H1 (cell line): ENCODE data around the gene CEBPB. TPM values are rescaled to one million over a fixed set of nuclear protein-coding genes. Genes with fewer than 3 reads are reported as not detected.

Experiments
- CTCF ChIA-PET: fragments of 300-600 bp; sonication (Branson Sonifier 250); formaldehyde crosslinking; loops from one replicate; lab custom pipeline; 2021; ENCODE audit not compliant: partially characterized antibody; lab: Charles Lee
- POLR2A ChIA-PET: fragments of 300-600 bp; sonication (Branson Sonifier 250); formaldehyde crosslinking; loops from one replicate; lab custom pipeline; 2021; ENCODE audit warnings: inconsistent platforms; ENCODE audit not compliant: partially characterized antibody; lab: Charles Lee
- DNase-seq, 2 experiments: peaks; one replicate each; pipeline versions ENCODE4 v3.0.0 to v3.0.0-alpha.2; 2010 to 2022; ENCODE audit warnings: low spot score in 2 of 2, low read depth in 1 of 2, mixed read lengths in 1 of 2
- FAIRE-seq: peaks from 2 replicates; lab custom pipeline; 2011; peaks lifted over from hg19 to GRCh38; lab: Jason Lieb, UNC
- H2AFZ ChIP-seq: 2 replicates; pipeline ENCODE4 v1.8.1; 2012; ENCODE audit warnings: low read length, inconsistent platforms
- H2AK5ac ChIP-seq: 2 replicates; pipeline ENCODE4 v1.6.1; 2013; ENCODE audit warnings: low read depth, low read length
- H2BK120ac ChIP-seq: replicated peaks from 2 replicates; pipeline ENCODE3; 2013; ENCODE audit warnings: low read depth, low read length, inconsistent platforms
- H2BK12ac ChIP-seq: 2 replicates; pipeline ENCODE4 v1.6.1; 2013; ENCODE audit warnings: low read depth, low read length
- H2BK15ac ChIP-seq: 2 replicates; pipeline ENCODE4 v1.6.1; 2013; ENCODE audit warnings: low read length
- H2BK20ac ChIP-seq: 2 replicates; pipeline ENCODE4 v1.6.1; 2013; ENCODE audit warnings: low read length
- H2BK5ac ChIP-seq: 2 replicates; pipeline ENCODE4 v1.6.1; 2013; ENCODE audit warnings: low read depth, low read length
- H3K14ac ChIP-seq: 2 replicates; pipeline ENCODE4 v1.6.1; 2013; ENCODE audit warnings: inconsistent platforms; ENCODE audit not compliant: insufficient read length
- H3K18ac ChIP-seq: 2 replicates; pipeline ENCODE4 v1.6.1; 2013; ENCODE audit warnings: low read length; ENCODE audit errors: extremely low read depth
- H3K23ac ChIP-seq: 2 replicates; pipeline ENCODE4 v1.6.1; 2013; ENCODE audit warnings: inconsistent platforms; ENCODE audit not compliant: insufficient read length
- H3K23me2 ChIP-seq: 2 replicates; pipeline ENCODE4 v1.6.1; 2013; ENCODE audit warnings: low read depth, low read length
- H3K27ac ChIP-seq: 2 replicates; pipeline ENCODE4 v1.6.1; 2011; ENCODE audit warnings: low read depth, low read length, inconsistent platforms
- H3K27me3 ChIP-seq, 4 experiments: replicated peaks in 1 of 4; 1 replicate in 1 of 4; 2 replicates in 3 of 4; pipeline versions ENCODE4 v1.6.1 to v1.8.1; 2011 to 2013; ENCODE audit warnings: low read length in 3 of 4, mild to moderate bottlenecking in 3 of 4, inconsistent platforms in 2 of 4, mixed read lengths in 2 of 4, moderate library complexity in 1 of 4; ENCODE audit not compliant: control insufficient read depth in 3 of 4, insufficient read depth in 3 of 4; ENCODE audit errors: extremely low read depth in 1 of 4
- H3K36me3 ChIP-seq, 4 experiments: 2 replicates each; pipeline versions ENCODE4 v1.6.1 to v1.8.1; 2011 to 2013; ENCODE audit warnings: mild to moderate bottlenecking in 4 of 4, low read length in 3 of 4, moderate library complexity in 2 of 4, control low read depth in 1 of 4, inconsistent platforms in 1 of 4; ENCODE audit not compliant: insufficient read depth in 4 of 4, control insufficient read depth in 2 of 4
- H3K4ac ChIP-seq: replicated peaks from 2 replicates; pipeline ENCODE3; 2013; ENCODE audit warnings: low read length, low read depth, mixed read lengths, inconsistent platforms; ENCODE audit not compliant: insufficient read length
- H3K4me1 ChIP-seq, 4 experiments: replicated peaks in 1 of 4; 1 replicate in 1 of 4; 2 replicates in 3 of 4; pipeline versions ENCODE4 v1.6.1 to v1.8.1; 2011 to 2013; ENCODE audit warnings: low read length in 3 of 4, inconsistent platforms in 2 of 4, mixed read lengths in 1 of 4; ENCODE audit not compliant: insufficient read depth in 4 of 4, control insufficient read depth in 3 of 4
- H3K4me2 ChIP-seq, 2 experiments: 2 replicates each; pipeline versions ENCODE4 v1.6.1 to v1.8.1; 2011 to 2013; ENCODE audit warnings: low read depth in 2 of 2, low read length in 2 of 2, control low read depth in 1 of 2, inconsistent platforms in 1 of 2, mild to moderate bottlenecking in 1 of 2; ENCODE audit not compliant: insufficient read depth in 1 of 2
- H3K4me3 ChIP-seq, 4 experiments: fragments of 200-600, 300-600 bp in 1 of 4; sonication (generic), shearing (Covaris generic), sonication (Bioruptor Twin) in 1 of 4; 2 replicates each; pipeline versions ENCODE4 v1.5.1 to v1.8.1; 2011 to 2016; ENCODE audit warnings: low read length in 4 of 4, low read depth in 3 of 4, control low read depth in 2 of 4, inconsistent platforms in 2 of 4, mild to moderate bottlenecking in 2 of 4, mixed read lengths in 1 of 4, moderate library complexity in 1 of 4; ENCODE audit not compliant: insufficient read depth in 2 of 4; ENCODE audit errors: extremely low read depth in 1 of 4
- H3K56ac ChIP-seq: replicated peaks from 2 replicates; pipeline ENCODE3; 2013; ENCODE audit warnings: low read depth, mild to moderate bottlenecking, mixed read lengths, low read length, inconsistent platforms; ENCODE audit not compliant: insufficient read length
- H3K79me1 ChIP-seq: 2 replicates; pipeline ENCODE4 v1.6.1; 2013; ENCODE audit warnings: low read depth, low read length, control low read depth
- H3K79me2 ChIP-seq, 2 experiments: 2 replicates each; pipeline versions ENCODE4 v1.6.1 to v1.8.1; 2012 to 2013; ENCODE audit warnings: low read length in 2 of 2, mild to moderate bottlenecking in 2 of 2, inconsistent platforms in 1 of 2; ENCODE audit not compliant: insufficient read depth in 2 of 2, control insufficient read depth in 1 of 2
- H3K9ac ChIP-seq, 4 experiments: replicated peaks in 1 of 4; 1 replicate in 1 of 4; 2 replicates in 3 of 4; pipeline versions ENCODE4 v1.6.1 to v1.8.1; 2011 to 2013; ENCODE audit warnings: low read depth in 3 of 4, low read length in 3 of 4, control low read depth in 2 of 4, mild to moderate bottlenecking in 2 of 4, moderate library complexity in 2 of 4, inconsistent platforms in 1 of 4; ENCODE audit errors: extremely low read depth in 1 of 4
- H3K9me3 ChIP-seq, 2 experiments: 2 replicates each; pipeline versions ENCODE4 v1.6.1 to v1.8.1; 2012 to 2013; ENCODE audit warnings: mild to moderate bottlenecking in 2 of 2, moderate library complexity in 2 of 2, control low read depth in 1 of 2, inconsistent platforms in 1 of 2, low read depth in 1 of 2, low read length in 1 of 2, mixed read lengths in 1 of 2; ENCODE audit not compliant: insufficient read depth in 2 of 2
- H4K20me1 ChIP-seq, 2 experiments: replicated peaks in 1 of 2; 2 replicates each; pipeline versions ENCODE3 to v1.8.1; 2011 to 2013; ENCODE audit warnings: inconsistent platforms in 2 of 2, low read length in 2 of 2, mild to moderate bottlenecking in 1 of 2; ENCODE audit not compliant: insufficient read depth in 2 of 2, control insufficient read depth in 1 of 2
- H4K5ac ChIP-seq: 2 replicates; pipeline ENCODE4 v1.6.1; 2013; ENCODE audit warnings: low read length, low read depth, mixed read lengths, inconsistent platforms; ENCODE audit not compliant: insufficient read length
- H4K8ac ChIP-seq: 2 replicates; pipeline ENCODE4 v1.8.0; 2013; ENCODE audit warnings: mild to moderate bottlenecking, moderate library complexity, low read length, inconsistent platforms; ENCODE audit not compliant: insufficient read depth; ENCODE audit errors: extremely low read depth
- H4K91ac ChIP-seq: replicated peaks from 2 replicates; pipeline ENCODE3; 2013; ENCODE audit warnings: low read length, mixed read lengths, inconsistent platforms; ENCODE audit not compliant: insufficient read length
- BCL11A ChIP-seq, 2 experiments: IDR thresholded peaks; one replicate each; pipeline ENCODE4 v1.6.1; 2011; ENCODE audit warnings: low read depth in 2 of 2, low read length in 2 of 2, mild to moderate bottlenecking in 2 of 2
- EP300 ChIP-seq, 2 experiments: IDR thresholded peaks; 1 replicate in 1 of 2; 2 replicates in 1 of 2; pipeline ENCODE4 v1.6.1; 2011 to 2012; ENCODE audit warnings: low read depth in 2 of 2, low read length in 2 of 2, mild to moderate bottlenecking in 2 of 2, borderline replicate concordance in 1 of 2, inconsistent platforms in 1 of 2, moderate library complexity in 1 of 2
- YY1 ChIP-seq: IDR thresholded peaks from 2 replicates; pipeline ENCODE4 v1.6.1; 2011; ENCODE audit warnings: low read depth, mild to moderate bottlenecking, low read length
- WGBS, 2 experiments: shearing (Covaris generic) in 1 of 2; methylation state at CpG; one replicate each; pipeline versions ENCODE4 v1.1.6 to v1.1.7; 2013 to 2015; ENCODE audit warnings: low lambda C conversion rate in 2 of 2, mixed read lengths in 2 of 2, inconsistent platforms in 1 of 2, low coverage in 1 of 2, missing lambda C conversion rate in 1 of 2; ENCODE audit not compliant: insufficient replicate concordance in 2 of 2, insufficient coverage in 1 of 2, insufficient read length in 1 of 2; ENCODE audit errors: extremely low coverage in 1 of 2, missing lambda C conversion rate in 1 of 2; 5-methylcytosine and 5-hydroxymethylcytosine counted together
- polyA plus RNA-seq, 7 experiments: library from polyadenylated mRNA; depleted of rRNA in 3 of 7; stranded (reverse) in 5 of 7; unstranded in 2 of 7; fragments of >200 nt in 5 of 7; fragments of 200-250 nt in 2 of 7; gene quantifications; 1 replicate in 5 of 7; 2 replicates in 1 of 7; 4 replicates in 1 of 7; pipeline versions ENCODE4 v1.2.1 to v1.2.3, GENCODE V29; 2011 to 2013; ENCODE audit warnings: missing spikeins in 2 of 7, mixed read lengths in 2 of 7
- total RNA-seq: library from RNA; stranded (reverse); fragmentation: NEBNext Ultra II Directional; extraction: Animal tissue kit (Norgen Biotek cat#: 25700); gene quantifications from 2 replicates; pipeline ENCODE4 v1.2.1, GENCODE V29; 2021
- TF ChIP-seq, protein P1 (sequence below): IDR thresholded peaks from 2 replicates; pipeline ENCODE4 v1.6.1; 2011; ENCODE audit warnings: low read depth, mild to moderate bottlenecking, low read length; ENCODE audit not compliant: insufficient read depth

The CEBPB gene
- total and polyA plus RNA-seq, 2 of the 8 experiments (the other 6 are each of a cell fraction or from before 2014, with no cell fraction given): 7.1 to 24.1 TPM

GRCh38 chr20:50208085-50208491 is 17.5 kb downstream of the CEBPB start:
- H4K5ac ChIP-seq: no peak overlapping the region
- H3K18ac ChIP-seq: no peak overlapping the region
- CTCF ChIA-PET: interaction anchor here (1.3 to 2.4 kb wide), 4 partner anchors 9 to 297 kb away, joined by 3 to 8 read pairs (median 4); no protein-coding TSS in a partner anchor
- H2AFZ ChIP-seq: no peak overlapping the region
- DNase-seq: no peak
- no peak overlapping the region for H3K23ac ChIP-seq
- no peak overlapping the region for H2BK15ac ChIP-seq
- no peak overlapping the region for H3K4me2 ChIP-seq
- H2BK120ac ChIP-seq: no peak overlapping the region
- no peaks in the 10 kb centered on the region for H3K79me2 ChIP-seq
- WGBS, 2 experiments: 87% methylated on average over 7 of the region's 7 CpGs; no CpG with 5 or more reads in 1 of the 2 experiments
- peaks cover 0 to 8% of the 10 kb centered on the region in 2 experiments; a peak in 1 of 4 replicates for H3K9me3 ChIP-seq
- no peaks in the 10 kb centered on the region for H3K27me3 ChIP-seq
- no peak for FAIRE-seq
- H2BK12ac ChIP-seq: no peak overlapping the region
- no peaks in the 10 kb centered on the region for H3K4me1 ChIP-seq
- H3K23me2 ChIP-seq: no peaks in the 10 kb centered on the region
- H3K9ac ChIP-seq: no peak overlapping the region
- H3K56ac ChIP-seq: no peak overlapping the region
- POLR2A ChIA-PET: interaction anchor here (0.9 to 1.1 kb wide), 2 partner anchors 14 to 16 kb away, joined by 3 to 6 read pairs; no protein-coding TSS in a partner anchor
- H3K14ac ChIP-seq: no peak overlapping the region
- no peak overlapping the region for H2BK5ac ChIP-seq
- H3K27ac ChIP-seq: no peak overlapping the region
- TF ChIP-seq, protein P1, sequence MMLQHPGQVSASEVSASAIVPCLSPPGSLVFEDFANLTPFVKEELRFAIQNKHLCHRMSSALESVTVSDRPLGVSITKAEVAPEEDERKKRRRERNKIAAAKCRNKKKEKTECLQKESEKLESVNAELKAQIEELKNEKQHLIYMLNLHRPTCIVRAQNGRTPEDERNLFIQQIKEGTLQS: no peak
- no peak for TF ChIP-seq BCL11A (IDR thresholded peaks at IDR 0.05; ENCODE audit: low read depth in 2 of 2, low read length in 2 of 2)
- TF ChIP-seq YY1: no peak
- TF ChIP-seq EP300 (IDR thresholded peaks at IDR 0.05; ENCODE audit: borderline replicate concordance in 1 of 2, low read depth in 2 of 2, low read length in 2 of 2): no peak
- no peaks in the 10 kb centered on the region for H3K79me1 ChIP-seq
- H2BK20ac ChIP-seq: no peak overlapping the region
- no peak overlapping the region for H4K8ac ChIP-seq
- no peak overlapping the region for H2AK5ac ChIP-seq
- no peaks in the 10 kb centered on the region for H3K36me3 ChIP-seq
- no peaks in the 10 kb centered on the region for H4K20me1 ChIP-seq
- H3K4ac ChIP-seq: no peak overlapping the region
- no peak overlapping the region for H3K4me3 ChIP-seq
- no peak overlapping the region for H4K91ac ChIP-seq
